Thoracic aorta (tissue), 2 donors: ENCODE measurements around the gene VKORC1. TPM values are rescaled to one million over a fixed set of nuclear protein-coding genes. Genes with fewer than 3 reads are reported as not detected.
"Not testable (repeated sequence)": the region's sequence is repeated elsewhere in the genome, so short reads cannot be mapped to it uniquely, and the experiment has no call there.

Source experiments
- ATAC-seq: fragments of 150-250 bp; one replicate; pipeline ENCODE4 v1.8.0; 2017; ENCODE audit warnings: low read depth; ENCODE audit not compliant: insufficient number of reproducible peaks, low FRiP score
- DNase-seq: peaks from one replicate; pipeline ENCODE4 v3.0.0-alpha.2; 2020; ENCODE audit warnings: low spot score
- H3K27ac ChIP-seq, 2 donors: fragments of 200-600 bp; sonication (generic); 1 replicate in 1 of 2; 2 replicates in 1 of 2; pipeline ENCODE4 v1.5.1; 2016; ENCODE audit warnings: mild to moderate bottlenecking in 2 of 2, moderate library complexity in 2 of 2
- H3K27me3 ChIP-seq: fragments of 200-600 bp; sonication (generic); replicated peaks from 2 replicates; pipeline ENCODE4 v1.6.0; 2016; ENCODE audit warnings: mild to moderate bottlenecking; ENCODE audit not compliant: insufficient read depth
- H3K36me3 ChIP-seq: fragments of 200-600 bp; sonication (generic); one replicate; pipeline ENCODE4 v1.5.1; 2016
- H3K4me1 ChIP-seq, 2 donors: fragments of 200-600 bp; sonication (generic); 1 replicate in 1 of 2; 2 replicates in 1 of 2; pipeline versions ENCODE4 v1.5.1 to v1.6.0; 2016; ENCODE audit warnings: low read depth in 2 of 2, mild to moderate bottlenecking in 1 of 2; ENCODE audit not compliant: control insufficient read depth in 1 of 2
- H3K4me3 ChIP-seq: fragments of 200-600 bp; sonication (generic); 2 replicates; pipeline ENCODE4 v1.5.1; 2016; ENCODE audit warnings: mild to moderate bottlenecking
- H3K9me3 ChIP-seq: fragments of 200-600 bp; sonication (generic); 2 replicates; pipeline ENCODE4 v1.5.1; 2016
- total RNA-seq, 2 donors: library from RNA; depleted of rRNA; stranded (reverse); fragments of >200 nt; gene quantifications; one replicate each; pipeline versions ENCODE4 v1.1.0 to v1.2.3, GENCODE V29; 2016
- TF ChIP-seq, protein P1 (sequence below): fragments of 200-600 bp; sonication (generic); IDR thresholded peaks from one replicate; pipeline ENCODE4 v1.5.1; 2019; ENCODE audit warnings: antibody characterized with exemption

The VKORC1 gene
- total RNA-seq, 2 donors from 2014 or later: 88.7 to 187 TPM

DNA sequence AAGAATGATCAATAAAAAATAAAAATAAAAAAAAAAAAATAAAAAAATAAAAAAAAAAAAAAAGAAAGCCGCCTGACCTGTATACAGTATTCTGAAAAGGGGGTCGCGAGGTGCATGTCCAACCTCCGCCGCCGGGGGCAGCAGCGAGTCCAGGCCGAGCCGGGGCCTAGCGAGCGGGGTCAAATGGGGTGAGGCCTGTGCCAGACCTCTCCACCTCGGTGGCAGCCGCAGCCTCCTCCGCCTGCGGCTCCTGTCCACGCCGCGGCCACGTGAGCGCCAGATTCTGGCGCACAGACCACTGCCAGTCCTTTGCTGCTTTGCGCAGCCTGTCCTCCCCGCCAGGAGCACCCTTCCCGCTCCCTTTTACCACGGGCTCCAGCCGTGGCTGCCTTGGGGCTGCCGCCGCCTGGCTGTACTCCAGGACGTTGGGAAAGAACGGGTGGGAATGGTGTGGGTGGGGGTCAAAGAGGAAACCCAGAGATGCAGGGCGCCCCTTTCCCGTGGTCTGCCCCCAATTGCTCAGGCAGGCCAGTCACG, 11.1 kb upstream of the VKORC1 start:
- Histone ChIP-seq H3K9me3 (no peaks in the 10 kb centered on the region), H3K27me3 (no peaks in the 10 kb centered on the region), H3K4me3 (peak overlapping the region; percentile 67), H3K27ac (peak overlapping the region in 1 of 2 donors; percentile 47), H3K4me1 (peaks cover 13 to 17% of the 10 kb centered on the region in 2 donors), H3K36me3 (peaks cover 12% of the 10 kb centered on the region)
- peak; percentile 72 for ATAC-seq
- TF ChIP-seq, protein P1, sequence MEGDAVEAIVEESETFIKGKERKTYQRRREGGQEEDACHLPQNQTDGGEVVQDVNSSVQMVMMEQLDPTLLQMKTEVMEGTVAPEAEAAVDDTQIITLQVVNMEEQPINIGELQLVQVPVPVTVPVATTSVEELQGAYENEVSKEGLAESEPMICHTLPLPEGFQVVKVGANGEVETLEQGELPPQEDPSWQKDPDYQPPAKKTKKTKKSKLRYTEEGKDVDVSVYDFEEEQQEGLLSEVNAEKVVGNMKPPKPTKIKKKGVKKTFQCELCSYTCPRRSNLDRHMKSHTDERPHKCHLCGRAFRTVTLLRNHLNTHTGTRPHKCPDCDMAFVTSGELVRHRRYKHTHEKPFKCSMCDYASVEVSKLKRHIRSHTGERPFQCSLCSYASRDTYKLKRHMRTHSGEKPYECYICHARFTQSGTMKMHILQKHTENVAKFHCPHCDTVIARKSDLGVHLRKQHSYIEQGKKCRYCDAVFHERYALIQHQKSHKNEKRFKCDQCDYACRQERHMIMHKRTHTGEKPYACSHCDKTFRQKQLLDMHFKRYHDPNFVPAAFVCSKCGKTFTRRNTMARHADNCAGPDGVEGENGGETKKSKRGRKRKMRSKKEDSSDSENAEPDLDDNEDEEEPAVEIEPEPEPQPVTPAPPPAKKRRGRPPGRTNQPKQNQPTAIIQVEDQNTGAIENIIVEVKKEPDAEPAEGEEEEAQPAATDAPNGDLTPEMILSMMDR: peak; percentile 84
- peak; percentile 53 for DNase-seq

DNA sequence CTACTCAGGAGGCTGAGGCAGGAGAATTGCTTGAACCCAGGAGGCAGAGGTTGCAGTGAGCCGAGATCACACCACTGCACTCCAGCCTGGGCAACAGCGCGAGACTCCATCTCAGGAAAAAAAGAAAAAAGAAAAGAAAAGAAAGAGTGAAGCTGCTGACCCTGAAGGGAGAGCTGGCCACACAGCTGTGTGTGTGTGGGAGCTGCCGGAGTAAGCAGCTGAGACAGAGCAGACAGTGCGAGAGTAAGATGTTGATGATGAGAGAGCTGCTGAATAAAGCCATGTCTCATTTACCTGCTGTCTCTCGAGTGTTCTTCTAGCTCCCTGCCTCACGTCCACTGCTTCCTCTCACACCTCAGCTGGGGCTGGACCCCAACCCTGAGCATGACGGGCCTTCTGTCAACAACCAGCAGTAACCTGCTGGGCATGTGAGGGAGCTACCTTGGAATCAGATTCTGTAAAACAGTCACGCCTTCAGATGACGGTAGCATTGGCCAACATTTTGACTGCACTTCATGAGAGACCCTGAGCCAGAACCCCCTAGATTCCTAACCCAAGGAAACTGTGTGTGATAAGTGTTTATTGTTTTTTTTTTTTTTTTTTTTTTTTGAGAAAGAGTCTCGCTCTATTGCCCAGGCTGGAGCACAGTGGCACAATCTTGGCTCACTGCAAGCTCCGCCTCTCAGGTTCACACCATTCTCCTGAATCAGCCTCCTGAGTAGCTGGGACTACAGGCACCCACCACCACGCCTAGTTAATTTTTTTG, 6.5 kb upstream of the VKORC1 start:
- not testable (repeated sequence) for H3K27ac ChIP-seq, H3K27me3 ChIP-seq, H3K4me3 ChIP-seq, DNase-seq, H3K36me3 ChIP-seq, H3K9me3 ChIP-seq, H3K4me1 ChIP-seq, ATAC-seq

DNA sequence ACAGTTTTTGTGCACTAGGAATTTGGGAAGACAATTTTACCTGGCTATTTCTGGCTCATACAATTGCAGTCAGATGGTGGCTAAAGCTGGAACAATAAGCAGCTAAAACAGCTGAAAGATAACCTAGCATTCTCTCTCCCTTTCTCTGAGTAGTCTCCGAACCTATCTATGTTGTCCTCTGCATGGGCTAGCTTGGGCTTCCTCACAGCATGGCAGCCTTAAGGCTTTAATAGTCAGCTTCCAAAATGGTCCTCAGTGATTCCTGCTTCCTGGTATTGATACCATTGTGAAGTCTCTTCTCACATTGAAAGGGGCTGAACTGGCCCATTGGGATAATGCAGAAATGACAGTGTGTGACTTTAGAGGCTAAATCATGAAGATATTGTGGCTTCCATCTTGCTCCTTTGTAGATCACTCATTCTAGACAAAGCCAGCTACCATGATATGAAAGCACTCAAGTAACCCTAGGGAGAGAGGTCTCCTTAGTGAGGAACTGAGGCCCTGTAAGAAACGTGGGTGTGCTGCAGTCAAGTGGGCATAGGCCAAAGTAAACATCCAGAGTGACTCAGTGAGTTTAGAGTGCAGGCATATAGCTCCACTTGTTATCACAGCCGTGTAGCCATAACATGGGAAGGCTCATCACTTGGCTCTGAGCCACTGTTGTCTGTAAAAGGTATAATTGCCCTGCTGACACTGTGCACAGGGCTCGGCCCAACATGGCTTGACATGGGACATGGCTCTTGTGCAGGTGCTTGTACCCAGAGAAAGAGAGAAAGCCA, 5.5 kb upstream of the VKORC1 start:
- Histone ChIP-seq H3K9me3 (no peaks in the 10 kb centered on the region), H3K4me3 (no peak overlapping the region), H3K27me3 (no peaks in the 10 kb centered on the region), H3K27ac (no peak overlapping the region), H3K36me3 (no peaks in the 10 kb centered on the region), H3K4me1 (peaks cover 0 to 3% of the 10 kb centered on the region in 2 donors)
- ATAC-seq: no peak
- TF ChIP-seq, protein P1: no peak
- DNase-seq: no peak

DNA sequence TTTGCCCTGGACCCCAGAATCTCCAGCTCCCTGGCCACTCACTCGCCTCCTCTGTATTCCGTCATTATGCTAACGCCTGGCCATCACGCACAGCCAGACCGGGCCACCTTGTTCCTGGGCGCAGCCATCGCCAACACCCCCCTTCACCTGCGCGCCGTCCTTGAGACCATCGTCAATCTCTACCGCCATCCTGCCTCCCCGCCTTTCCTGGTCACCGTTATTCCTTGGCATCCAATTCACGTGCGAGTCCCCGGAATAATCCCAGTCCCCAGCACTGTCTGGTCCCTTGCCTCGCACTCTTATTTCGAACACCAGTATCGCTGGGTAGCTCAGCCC, 541 bp downstream of the VKORC1 start:
- Histone ChIP-seq H3K9me3 (no peaks in the 10 kb centered on the region), H3K4me3 (peak overlapping the region; percentile 86), H3K4me1 (peaks cover 0 to 4% of the 10 kb centered on the region in 2 donors), H3K36me3 (peaks cover 14% of the 10 kb centered on the region), H3K27ac (peak overlapping the region; percentile 67 to 76), H3K27me3 (no peaks in the 10 kb centered on the region)
- DNase-seq (no peak), ATAC-seq (no peak)
- TF ChIP-seq, protein P1: no peak

DNA sequence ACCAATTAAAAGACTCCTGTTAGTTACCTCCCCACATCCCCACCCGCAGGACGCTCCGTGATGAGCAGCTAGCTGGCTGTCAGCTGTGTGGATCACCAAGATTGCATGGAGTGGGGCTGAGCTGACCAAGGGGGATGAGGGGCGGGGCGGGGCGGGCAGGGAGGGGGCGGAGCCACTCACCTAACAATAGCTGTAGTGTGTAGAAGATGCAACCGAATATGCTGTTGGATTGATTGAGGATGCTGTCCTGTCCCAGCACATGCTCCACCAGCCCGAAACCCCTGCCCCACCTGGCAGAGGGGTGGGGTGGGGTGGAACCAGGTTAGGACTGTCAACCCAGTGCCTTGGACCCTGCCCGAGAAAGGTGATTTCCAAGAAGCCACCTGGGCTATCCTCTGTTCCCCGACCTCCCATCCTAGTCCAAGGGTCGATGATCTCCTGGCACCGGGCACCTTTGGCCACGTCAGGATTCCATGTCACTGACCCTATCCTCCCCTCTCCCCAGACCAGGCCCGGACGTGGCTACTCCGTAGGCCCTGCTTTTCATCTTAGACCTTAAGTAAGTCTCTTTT, 1.4 kb downstream of the VKORC1 start:
- Histone ChIP-seq H3K27ac (no peak overlapping the region), H3K27me3 (no peaks in the 10 kb centered on the region), H3K4me3 (peak overlapping the region; percentile 86), H3K36me3 (peaks cover 18% of the 10 kb centered on the region), H3K4me1 (peaks cover 0 to 4% of the 10 kb centered on the region in 2 donors), H3K9me3 (no peaks in the 10 kb centered on the region)
- DNase-seq (no peak), ATAC-seq (no peak)
- TF ChIP-seq, protein P1: no peak
